H1 (cell line): Measurements from ENCODE around the gene DENND1A. TPM values are rescaled to one million over a fixed set of nuclear protein-coding genes. Genes with fewer than 3 reads are reported as not detected.

Experiments used
- CTCF ChIA-PET: fragments of 300-600 bp; sonication (Branson Sonifier 250); formaldehyde crosslinking; loops from one replicate; lab custom pipeline; 2021; ENCODE audit not compliant: partially characterized antibody; lab: Charles Lee
- POLR2A ChIA-PET: fragments of 300-600 bp; sonication (Branson Sonifier 250); formaldehyde crosslinking; loops from one replicate; lab custom pipeline; 2021; ENCODE audit warnings: inconsistent platforms; ENCODE audit not compliant: partially characterized antibody; lab: Charles Lee
- DNase-seq, 2 experiments: peaks; one replicate each; pipeline versions ENCODE4 v3.0.0 to v3.0.0-alpha.2; 2010 to 2022; ENCODE audit warnings: low spot score in 2 of 2, low read depth in 1 of 2, mixed read lengths in 1 of 2
- FAIRE-seq: peaks from 2 replicates; lab custom pipeline; 2011; peaks lifted over from hg19 to GRCh38; lab: Jason Lieb, UNC
- H2AFZ ChIP-seq: 2 replicates; pipeline ENCODE4 v1.8.1; 2012; ENCODE audit warnings: low read length, inconsistent platforms
- H2AK5ac ChIP-seq: 2 replicates; pipeline ENCODE4 v1.6.1; 2013; ENCODE audit warnings: low read depth, low read length
- H2BK120ac ChIP-seq: replicated peaks from 2 replicates; pipeline ENCODE3; 2013; ENCODE audit warnings: low read depth, low read length, inconsistent platforms
- H2BK12ac ChIP-seq: 2 replicates; pipeline ENCODE4 v1.6.1; 2013; ENCODE audit warnings: low read depth, low read length
- H2BK15ac ChIP-seq: 2 replicates; pipeline ENCODE4 v1.6.1; 2013; ENCODE audit warnings: low read length
- H2BK20ac ChIP-seq: 2 replicates; pipeline ENCODE4 v1.6.1; 2013; ENCODE audit warnings: low read length
- H2BK5ac ChIP-seq: 2 replicates; pipeline ENCODE4 v1.6.1; 2013; ENCODE audit warnings: low read depth, low read length
- H3K14ac ChIP-seq: 2 replicates; pipeline ENCODE4 v1.6.1; 2013; ENCODE audit warnings: inconsistent platforms; ENCODE audit not compliant: insufficient read length
- H3K18ac ChIP-seq: 2 replicates; pipeline ENCODE4 v1.6.1; 2013; ENCODE audit warnings: low read length; ENCODE audit errors: extremely low read depth
- H3K23ac ChIP-seq: 2 replicates; pipeline ENCODE4 v1.6.1; 2013; ENCODE audit warnings: inconsistent platforms; ENCODE audit not compliant: insufficient read length
- H3K23me2 ChIP-seq: 2 replicates; pipeline ENCODE4 v1.6.1; 2013; ENCODE audit warnings: low read depth, low read length
- H3K27ac ChIP-seq: 2 replicates; pipeline ENCODE4 v1.6.1; 2011; ENCODE audit warnings: low read depth, low read length, inconsistent platforms
- H3K27me3 ChIP-seq, 4 experiments: replicated peaks in 1 of 4; 1 replicate in 1 of 4; 2 replicates in 3 of 4; pipeline versions ENCODE4 v1.6.1 to v1.8.1; 2011 to 2013; ENCODE audit warnings: low read length in 3 of 4, mild to moderate bottlenecking in 3 of 4, inconsistent platforms in 2 of 4, mixed read lengths in 2 of 4, moderate library complexity in 1 of 4; ENCODE audit not compliant: control insufficient read depth in 3 of 4, insufficient read depth in 3 of 4; ENCODE audit errors: extremely low read depth in 1 of 4
- H3K36me3 ChIP-seq, 4 experiments: 2 replicates each; pipeline versions ENCODE4 v1.6.1 to v1.8.1; 2011 to 2013; ENCODE audit warnings: mild to moderate bottlenecking in 4 of 4, low read length in 3 of 4, moderate library complexity in 2 of 4, control low read depth in 1 of 4, inconsistent platforms in 1 of 4; ENCODE audit not compliant: insufficient read depth in 4 of 4, control insufficient read depth in 2 of 4
- H3K4ac ChIP-seq: replicated peaks from 2 replicates; pipeline ENCODE3; 2013; ENCODE audit warnings: low read length, low read depth, mixed read lengths, inconsistent platforms; ENCODE audit not compliant: insufficient read length
- H3K4me1 ChIP-seq, 4 experiments: replicated peaks in 1 of 4; 1 replicate in 1 of 4; 2 replicates in 3 of 4; pipeline versions ENCODE4 v1.6.1 to v1.8.1; 2011 to 2013; ENCODE audit warnings: low read length in 3 of 4, inconsistent platforms in 2 of 4, mixed read lengths in 1 of 4; ENCODE audit not compliant: insufficient read depth in 4 of 4, control insufficient read depth in 3 of 4
- H3K4me2 ChIP-seq, 2 experiments: 2 replicates each; pipeline versions ENCODE4 v1.6.1 to v1.8.1; 2011 to 2013; ENCODE audit warnings: low read depth in 2 of 2, low read length in 2 of 2, control low read depth in 1 of 2, inconsistent platforms in 1 of 2, mild to moderate bottlenecking in 1 of 2; ENCODE audit not compliant: insufficient read depth in 1 of 2
- H3K4me3 ChIP-seq, 4 experiments: fragments of 200-600, 300-600 bp in 1 of 4; sonication (generic), shearing (Covaris generic), sonication (Bioruptor Twin) in 1 of 4; 2 replicates each; pipeline versions ENCODE4 v1.5.1 to v1.8.1; 2011 to 2016; ENCODE audit warnings: low read length in 4 of 4, low read depth in 3 of 4, control low read depth in 2 of 4, inconsistent platforms in 2 of 4, mild to moderate bottlenecking in 2 of 4, mixed read lengths in 1 of 4, moderate library complexity in 1 of 4; ENCODE audit not compliant: insufficient read depth in 2 of 4; ENCODE audit errors: extremely low read depth in 1 of 4
- H3K56ac ChIP-seq: replicated peaks from 2 replicates; pipeline ENCODE3; 2013; ENCODE audit warnings: low read depth, mild to moderate bottlenecking, mixed read lengths, low read length, inconsistent platforms; ENCODE audit not compliant: insufficient read length
- H3K79me1 ChIP-seq: 2 replicates; pipeline ENCODE4 v1.6.1; 2013; ENCODE audit warnings: low read depth, low read length, control low read depth
- H3K79me2 ChIP-seq, 2 experiments: 2 replicates each; pipeline versions ENCODE4 v1.6.1 to v1.8.1; 2012 to 2013; ENCODE audit warnings: low read length in 2 of 2, mild to moderate bottlenecking in 2 of 2, inconsistent platforms in 1 of 2; ENCODE audit not compliant: insufficient read depth in 2 of 2, control insufficient read depth in 1 of 2
- H3K9ac ChIP-seq, 4 experiments: replicated peaks in 1 of 4; 1 replicate in 1 of 4; 2 replicates in 3 of 4; pipeline versions ENCODE4 v1.6.1 to v1.8.1; 2011 to 2013; ENCODE audit warnings: low read depth in 3 of 4, low read length in 3 of 4, control low read depth in 2 of 4, mild to moderate bottlenecking in 2 of 4, moderate library complexity in 2 of 4, inconsistent platforms in 1 of 4; ENCODE audit errors: extremely low read depth in 1 of 4
- H3K9me3 ChIP-seq, 2 experiments: 2 replicates each; pipeline versions ENCODE4 v1.6.1 to v1.8.1; 2012 to 2013; ENCODE audit warnings: mild to moderate bottlenecking in 2 of 2, moderate library complexity in 2 of 2, control low read depth in 1 of 2, inconsistent platforms in 1 of 2, low read depth in 1 of 2, low read length in 1 of 2, mixed read lengths in 1 of 2; ENCODE audit not compliant: insufficient read depth in 2 of 2
- H4K20me1 ChIP-seq, 2 experiments: replicated peaks in 1 of 2; 2 replicates each; pipeline versions ENCODE3 to v1.8.1; 2011 to 2013; ENCODE audit warnings: inconsistent platforms in 2 of 2, low read length in 2 of 2, mild to moderate bottlenecking in 1 of 2; ENCODE audit not compliant: insufficient read depth in 2 of 2, control insufficient read depth in 1 of 2
- H4K5ac ChIP-seq: 2 replicates; pipeline ENCODE4 v1.6.1; 2013; ENCODE audit warnings: low read length, low read depth, mixed read lengths, inconsistent platforms; ENCODE audit not compliant: insufficient read length
- H4K8ac ChIP-seq: 2 replicates; pipeline ENCODE4 v1.8.0; 2013; ENCODE audit warnings: mild to moderate bottlenecking, moderate library complexity, low read length, inconsistent platforms; ENCODE audit not compliant: insufficient read depth; ENCODE audit errors: extremely low read depth
- H4K91ac ChIP-seq: replicated peaks from 2 replicates; pipeline ENCODE3; 2013; ENCODE audit warnings: low read length, mixed read lengths, inconsistent platforms; ENCODE audit not compliant: insufficient read length
- ATF2 ChIP-seq: IDR thresholded peaks from 2 replicates; pipeline ENCODE4 v1.6.1; 2012; ENCODE audit warnings: low read length, inconsistent platforms
- BCL11A ChIP-seq, 2 experiments: IDR thresholded peaks; one replicate each; pipeline ENCODE4 v1.6.1; 2011; ENCODE audit warnings: low read depth in 2 of 2, low read length in 2 of 2, mild to moderate bottlenecking in 2 of 2
- BRCA1 ChIP-seq: IDR thresholded peaks from 2 replicates; pipeline ENCODE4 v1.6.1; 2012; ENCODE audit warnings: low read depth, low read length, improper control_type of control experiment
- CBX5 ChIP-seq: fragments of 300-800, 300-1000 bp; sonication (generic); IDR thresholded peaks from 2 replicates; pipeline ENCODE4 v1.7.1; 2016; ENCODE audit warnings: antibody characterized with exemption, low read length, low read depth
- CHD1 ChIP-seq: IDR thresholded peaks from 2 replicates; pipeline ENCODE4 v1.6.1; 2012; ENCODE audit warnings: low read depth, low read length, improper control_type of control experiment
- KDM4A ChIP-seq: IDR thresholded peaks from one replicate; pipeline ENCODE4 v1.7.1; 2012; ENCODE audit warnings: low read depth, mild to moderate bottlenecking, moderate library complexity, low read length, inconsistent platforms; ENCODE audit not compliant: severe bottlenecking
- RNF2 ChIP-seq: fragments of 200-900, 300-1000 bp; sonication (generic); IDR thresholded peaks from 2 replicates; pipeline ENCODE4 v1.7.1; 2016; ENCODE audit warnings: borderline replicate concordance, low read depth, mild to moderate bottlenecking, antibody characterized with exemption, low read length; ENCODE audit not compliant: poor library complexity, severe bottlenecking; ENCODE audit errors: missing control alignments
- RXRA ChIP-seq: IDR thresholded peaks from 2 replicates; pipeline ENCODE4 v1.6.1; 2011; ENCODE audit warnings: low read depth, mild to moderate bottlenecking, low read length, moderate library complexity; ENCODE audit not compliant: insufficient read depth
- TBP ChIP-seq: IDR thresholded peaks from 2 replicates; pipeline ENCODE4 v1.6.1; 2011; ENCODE audit warnings: low read depth, low read length, improper control_type of control experiment
- TCF12 ChIP-seq: IDR thresholded peaks from 2 replicates; pipeline ENCODE4 v1.6.1; 2011; ENCODE audit warnings: low read depth, mild to moderate bottlenecking, low read length
- USF2 ChIP-seq: IDR thresholded peaks from 2 replicates; pipeline ENCODE4 v1.6.1; 2011; ENCODE audit warnings: low read length, improper control_type of control experiment
- WGBS, 2 experiments: shearing (Covaris generic) in 1 of 2; methylation state at CpG; one replicate each; pipeline versions ENCODE4 v1.1.6 to v1.1.7; 2013 to 2015; ENCODE audit warnings: low lambda C conversion rate in 2 of 2, mixed read lengths in 2 of 2, inconsistent platforms in 1 of 2, low coverage in 1 of 2, missing lambda C conversion rate in 1 of 2; ENCODE audit not compliant: insufficient replicate concordance in 2 of 2, insufficient coverage in 1 of 2, insufficient read length in 1 of 2; ENCODE audit errors: extremely low coverage in 1 of 2, missing lambda C conversion rate in 1 of 2; 5-methylcytosine and 5-hydroxymethylcytosine counted together
- polyA plus RNA-seq, 7 experiments: library from polyadenylated mRNA; depleted of rRNA in 3 of 7; stranded (reverse) in 5 of 7; unstranded in 2 of 7; fragments of >200 nt in 5 of 7; fragments of 200-250 nt in 2 of 7; gene quantifications; 1 replicate in 5 of 7; 2 replicates in 1 of 7; 4 replicates in 1 of 7; pipeline versions ENCODE4 v1.2.1 to v1.2.3, GENCODE V29; 2011 to 2013; ENCODE audit warnings: missing spikeins in 2 of 7, mixed read lengths in 2 of 7
- total RNA-seq: library from RNA; stranded (reverse); fragmentation: NEBNext Ultra II Directional; extraction: Animal tissue kit (Norgen Biotek cat#: 25700); gene quantifications from 2 replicates; pipeline ENCODE4 v1.2.1, GENCODE V29; 2021

Gene DENND1A
- total and polyA plus RNA-seq, 2 of the 8 experiments (the other 6 are each of a cell fraction or from before 2014, with no cell fraction given) = 24.1 to 26.4 TPM

GRCh38 chr9:123601828-123602227 is 328.1 kb downstream of the DENND1A start:
- Histone ChIP-seq H3K36me3 (no peaks in the 10 kb centered on the region), H2AFZ (no peak overlapping the region), H3K4me3 (no peak overlapping the region), H3K23ac (no peak overlapping the region), H3K4me2 (no peak overlapping the region), H2BK120ac (no peak overlapping the region), H4K20me1 (peaks cover 0 to 2% of the 10 kb centered on the region in 2 experiments), H3K18ac (no peak overlapping the region), H3K27me3 (no peaks in the 10 kb centered on the region), H4K8ac (no peak overlapping the region), H3K27ac (no peak overlapping the region), H3K56ac (no peak overlapping the region), H3K79me2 (no peaks in the 10 kb centered on the region), H2BK15ac (no peak overlapping the region), H3K9me3 (no peaks in the 10 kb centered on the region), H4K91ac (no peak overlapping the region), H3K79me1 (no peaks in the 10 kb centered on the region), H2BK20ac (no peak overlapping the region), H3K14ac (no peak overlapping the region), H2AK5ac (no peak overlapping the region), H2BK12ac (no peak overlapping the region), H3K9ac (no peak overlapping the region), H3K4ac (no peak overlapping the region), H2BK5ac (no peak overlapping the region), H3K23me2 (no peaks in the 10 kb centered on the region), H4K5ac (no peak overlapping the region), H3K4me1 (no peaks in the 10 kb centered on the region; a peak in 1 of 7 replicates)
- POLR2A ChIA-PET = no interaction called here
- FAIRE-seq (no peak), DNase-seq (no peak)
- CTCF ChIA-PET = interaction anchor here (0.6 to 0.9 kb wide), 2 partner anchors 50 to 291 kb away, joined by 3 read pairs; no protein-coding TSS in a partner anchor
- 94% methylated on average over 2 of the region's 2 CpGs; no CpG with 5 or more reads in 1 of the 2 experiments for WGBS, 2 experiments
- TF ChIP-seq TCF12 = no peak
- no peak for TF ChIP-seq RXRA
- no peak for TF ChIP-seq KDM4A
- TF ChIP-seq USF2 = no peak
- TF ChIP-seq RNF2 = no peak
- no peak for TF ChIP-seq BRCA1
- TF ChIP-seq CHD1 = no peak
- no peak for TF ChIP-seq TBP
- no peak for TF ChIP-seq ATF2
- TF ChIP-seq CBX5 = no peak
- no peak for TF ChIP-seq BCL11A (IDR thresholded peaks at IDR 0.05; ENCODE audit: low read depth in 2 of 2, low read length in 2 of 2)
